Measurements from ENCODE around the gene PRR7.

The PRR7 gene

GRCh38 chr5:177456591-177456964 is 10.0 kb downstream of the PRR7 start:
- no peak overlapping the region for H3K4me3 ChIP-seq (ENCODE audit: low read depth, low read length)
- no peak for TF ChIP-seq CTCF (IDR thresholded peaks at IDR 0.05; ENCODE audit: low read depth, low read length)

GRCh38 chr5:177456976-177457851 is 10.6 kb downstream of the PRR7 start:
- peak; percentile 62 for TF ChIP-seq CTCF (IDR thresholded peaks at IDR 0.05; ENCODE audit: low read depth, low read length)
- no peak overlapping the region for H3K4me3 ChIP-seq (ENCODE audit: low read depth, low read length)

- H3K4me3 ChIP-seq (ENCODE audit: low read depth, low read length), result no peak overlapping the region
- no peak for TF ChIP-seq CTCF (IDR thresholded peaks at IDR 0.05; ENCODE audit: low read depth, low read length)
Measured at GRCh38 chr5:177457852-177458681, 11.5 kb downstream of the PRR7 start.

- H3K4me3 ChIP-seq (ENCODE audit: low read depth, low read length), result no peak overlapping the region
Measured at GRCh38 chr5:177458912-177459350, 12.3 kb downstream of the PRR7 start.

GRCh38 chr5:177459357-177459756 is 12.7 kb downstream of the PRR7 start:
- no peak for TF ChIP-seq CTCF (IDR thresholded peaks at IDR 0.05; ENCODE audit: low read depth, low read length)
- H3K4me3 ChIP-seq (ENCODE audit: low read depth, low read length), result no peak overlapping the region

More at GRCh38 chr5:177458912-177459350, 12.3 kb downstream of the PRR7 start:
- TF ChIP-seq CTCF (IDR thresholded peaks at IDR 0.05; ENCODE audit: low read depth, low read length), result no peak

- H3K4me3 ChIP-seq (ENCODE audit: low read depth, low read length), result no peak overlapping the region
- no peak for TF ChIP-seq CTCF (IDR thresholded peaks at IDR 0.05; ENCODE audit: low read depth, low read length)
Measured at GRCh38 chr5:177459819-177460628, 13.4 kb downstream of the PRR7 start.

Data from WI38 (cell line).